GM21576 (cell line): ENCODE measurements around the gene DNAH9.

ENCODE experiments used
- ATAC-seq: cut with Tn5 transposase; IDR thresholded peaks from one replicate; pipeline ENCODE4 v1.9.1; 2021; ENCODE audit warnings: mild to moderate bottlenecking, moderate library complexity; ENCODE audit not compliant: unreplicated experiment

DNAH9 gene

GRCh38 chr17:11608396-11608795, 10.1 kb downstream of the DNAH9 start:
- ATAC-seq = no peak

GRCh38 chr17:11610999-11611566, 12.8 kb downstream of the DNAH9 start:
- no peak for ATAC-seq

GRCh38 chr17:11612956-11613355, 14.7 kb downstream of the DNAH9 start:
- ATAC-seq = no peak

- ATAC-seq = no peak
Measured at GRCh38 chr17:11618861-11619566, 20.7 kb downstream of the DNAH9 start.

DNA sequence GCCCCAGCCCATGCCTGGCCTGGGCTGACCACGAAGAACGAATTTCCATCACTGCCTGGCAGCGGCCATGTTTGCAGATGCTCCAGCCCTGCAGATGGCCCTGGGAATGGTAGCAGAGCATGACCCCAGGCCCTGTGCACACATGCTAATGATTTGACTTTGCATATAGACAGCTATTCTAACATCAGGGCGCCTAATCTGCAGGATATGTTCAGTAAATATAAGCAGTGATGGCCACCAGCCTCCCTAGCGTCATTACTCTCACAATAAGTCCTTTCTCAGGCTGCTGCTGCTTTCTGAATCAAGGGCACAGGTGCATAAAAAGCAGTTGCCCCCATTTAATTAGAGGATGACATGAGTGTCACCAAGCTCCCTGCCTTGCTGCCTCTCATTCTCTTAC, 24.2 kb downstream of the DNAH9 start:
- no peak for ATAC-seq

GRCh38 chr17:11624976-11625375, 26.7 kb downstream of the DNAH9 start:
- ATAC-seq = no peak

GRCh38 chr17:11625878-11626277, 27.6 kb downstream of the DNAH9 start:
- no peak for ATAC-seq

DNA sequence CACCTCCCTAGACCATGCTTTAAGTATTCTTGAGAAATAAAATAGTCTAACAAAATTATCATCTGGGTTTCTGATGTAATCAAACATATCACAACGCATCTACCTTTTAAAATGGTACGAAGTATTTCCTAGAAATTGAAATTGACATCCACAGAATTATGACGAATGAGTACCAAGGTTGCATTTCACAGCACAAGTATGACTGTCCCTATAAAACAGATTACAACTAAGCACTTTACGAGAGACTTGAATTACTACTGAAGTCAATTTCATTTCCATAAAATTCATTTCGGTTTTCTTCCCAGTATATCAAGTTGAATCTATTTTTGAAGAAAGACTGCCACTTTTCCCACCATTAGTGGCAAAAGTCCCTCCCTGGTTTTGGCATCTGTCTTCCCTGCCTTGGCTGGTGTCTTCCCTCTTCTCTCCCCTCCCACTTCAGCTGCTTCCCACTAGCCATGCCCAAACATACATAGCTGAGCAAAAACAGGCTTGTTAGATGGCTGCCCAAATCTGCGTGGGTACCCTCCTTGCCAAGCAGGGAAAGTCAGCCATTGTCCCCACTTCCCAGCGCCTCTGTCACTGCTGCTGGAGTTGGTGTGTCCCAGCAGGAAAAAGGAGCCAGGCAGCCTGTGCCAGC, 29.2 kb downstream of the DNAH9 start:
- ATAC-seq = no peak

- no peak for ATAC-seq
Measured at GRCh38 chr17:11628374-11628773, 30.1 kb downstream of the DNAH9 start.

DNA sequence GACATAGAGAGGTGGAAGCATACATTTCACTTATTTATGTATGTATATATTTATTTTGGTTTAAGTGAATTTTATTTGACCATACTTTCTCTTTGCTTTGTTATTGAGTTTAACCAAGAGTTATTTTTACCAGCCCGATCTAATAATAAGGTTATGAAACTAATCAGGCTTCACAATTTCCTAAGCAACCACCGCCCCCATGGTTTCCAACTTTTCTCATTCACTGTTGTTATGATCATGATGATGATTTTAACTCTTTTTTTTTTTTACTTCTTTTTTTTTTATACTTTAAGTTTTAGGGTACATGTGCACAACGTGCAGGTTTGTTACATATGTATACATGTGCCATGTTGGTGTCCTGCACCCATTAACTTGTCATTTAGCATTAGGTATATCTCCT, 30.6 kb downstream of the DNAH9 start:
- no peak for ATAC-seq

DNA sequence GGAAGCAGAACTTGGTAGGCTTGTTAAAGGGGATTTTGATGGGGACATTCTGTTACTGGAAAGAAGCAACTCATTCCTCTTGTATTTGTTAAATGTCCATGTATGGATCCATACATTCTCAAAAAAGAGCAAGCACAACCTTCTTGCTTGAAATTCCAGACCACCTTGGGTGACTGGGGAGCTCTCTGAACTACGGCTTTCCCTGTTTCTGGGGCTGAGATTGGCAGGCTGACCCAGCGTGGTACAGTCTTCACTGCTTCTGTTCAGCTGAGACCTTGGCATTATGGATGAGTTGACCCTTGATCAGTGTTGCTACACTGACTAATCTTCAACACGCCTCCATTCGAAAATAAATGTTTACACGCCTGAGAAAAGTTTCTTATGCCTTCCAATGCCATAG, 38.5 kb downstream of the DNAH9 start:
- ATAC-seq = no peak

- no peak for ATAC-seq
Measured at GRCh38 chr17:11637796-11638195, 39.5 kb downstream of the DNAH9 start.

DNA sequence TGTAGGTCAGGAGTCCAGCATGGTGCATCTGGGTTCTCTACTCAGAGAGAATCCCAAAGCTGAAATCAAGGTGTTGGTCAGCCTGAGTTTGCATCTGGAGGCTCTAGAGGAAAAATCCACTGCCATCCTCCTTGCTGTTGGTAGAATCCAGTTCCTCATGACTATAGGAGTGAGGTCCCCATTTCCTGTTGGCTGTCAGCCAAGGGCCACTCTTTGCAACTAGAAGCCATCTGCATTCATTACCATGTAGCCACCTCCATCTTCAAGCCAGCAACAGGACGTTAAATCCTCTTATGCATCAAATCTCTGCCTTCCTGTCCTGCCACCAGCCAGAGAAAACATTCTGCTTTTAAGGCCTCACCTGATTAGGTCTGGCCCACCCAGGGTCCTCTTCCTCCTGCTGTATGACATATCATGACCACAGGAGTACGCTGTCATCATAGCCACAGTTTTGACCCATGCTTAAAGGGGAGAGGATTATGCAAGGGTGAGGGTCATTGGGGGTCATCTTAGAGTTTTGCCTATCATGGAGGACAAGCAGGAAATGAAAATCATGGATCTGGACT, 40.5 kb downstream of the DNAH9 start:
- ATAC-seq = no peak

- no peak for ATAC-seq
Measured at GRCh38 chr17:11639736-11640462, 41.6 kb downstream of the DNAH9 start.

- ATAC-seq = no peak
Measured at GRCh38 chr17:11640463-11640814, 42.2 kb downstream of the DNAH9 start.

GRCh38 chr17:11641521-11642275, 43.4 kb downstream of the DNAH9 start:
- ATAC-seq = no peak

DNA sequence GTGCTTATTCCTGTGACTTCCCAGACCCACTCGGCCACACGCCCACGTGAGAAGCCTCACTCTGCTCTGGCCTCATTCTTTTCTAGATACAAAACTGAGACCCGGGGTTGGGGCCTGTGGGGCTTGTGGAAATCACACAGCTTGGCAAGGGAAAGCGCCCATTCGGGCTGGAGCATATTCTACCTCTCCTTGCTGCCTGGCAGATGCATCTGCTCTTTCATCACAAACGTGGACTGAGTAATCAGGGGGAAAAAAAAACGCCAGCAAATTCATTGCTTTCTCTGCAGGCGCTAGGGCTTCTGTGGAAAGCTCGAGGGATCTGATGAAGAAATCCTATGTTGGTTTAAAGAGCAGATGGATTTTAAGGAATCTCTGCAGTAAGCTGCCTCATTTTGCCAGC, 44.4 kb downstream of the DNAH9 start:
- ATAC-seq = no peak

- ATAC-seq = no peak
Measured at GRCh38 chr17:11643851-11644250, 45.6 kb downstream of the DNAH9 start.

DNA sequence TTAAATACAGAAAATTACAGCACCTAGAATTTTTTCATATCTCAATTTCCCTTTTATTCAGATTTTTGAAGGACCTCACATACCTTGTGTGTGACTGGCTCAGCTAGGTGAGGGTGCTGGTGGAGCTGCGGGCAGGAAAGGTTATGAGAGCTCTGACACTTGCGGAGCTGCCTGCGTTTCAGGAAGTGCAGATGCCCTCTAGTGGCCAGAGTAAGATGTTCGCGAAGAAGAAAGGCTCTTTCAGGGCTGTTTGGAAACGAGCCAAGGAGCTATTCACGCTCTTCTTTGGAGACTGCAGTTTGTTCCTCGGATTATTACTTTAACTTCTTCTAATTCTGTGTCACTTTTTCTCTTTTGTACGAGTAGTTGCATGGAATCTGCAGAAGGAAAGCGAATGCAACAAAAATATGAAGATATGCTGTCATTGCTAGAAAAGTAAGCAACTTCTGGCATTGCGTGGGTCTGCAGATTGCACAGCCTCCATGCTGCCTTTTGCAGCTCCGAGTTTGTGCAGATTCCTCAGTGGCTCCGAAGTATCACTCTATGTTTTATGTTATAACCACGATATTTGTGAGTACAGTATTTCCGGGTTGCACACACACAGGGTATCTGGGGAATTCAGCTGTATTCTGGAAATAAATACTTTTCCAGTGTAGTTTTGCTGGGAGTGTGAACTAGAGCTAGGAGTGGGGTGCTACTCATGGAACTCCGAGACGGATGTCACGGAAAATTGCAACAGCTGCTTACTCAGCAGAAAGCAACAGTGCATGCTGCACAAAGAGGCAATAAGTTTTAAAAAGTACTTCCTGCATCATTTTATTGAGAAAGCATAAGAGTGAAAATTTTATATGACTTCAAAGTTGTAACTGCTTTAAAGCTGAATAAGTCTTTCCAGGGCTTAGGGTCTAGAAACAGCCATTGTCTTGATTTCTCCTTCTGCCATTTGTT, 46.3 kb downstream of the DNAH9 start:
- no peak for ATAC-seq

DNA sequence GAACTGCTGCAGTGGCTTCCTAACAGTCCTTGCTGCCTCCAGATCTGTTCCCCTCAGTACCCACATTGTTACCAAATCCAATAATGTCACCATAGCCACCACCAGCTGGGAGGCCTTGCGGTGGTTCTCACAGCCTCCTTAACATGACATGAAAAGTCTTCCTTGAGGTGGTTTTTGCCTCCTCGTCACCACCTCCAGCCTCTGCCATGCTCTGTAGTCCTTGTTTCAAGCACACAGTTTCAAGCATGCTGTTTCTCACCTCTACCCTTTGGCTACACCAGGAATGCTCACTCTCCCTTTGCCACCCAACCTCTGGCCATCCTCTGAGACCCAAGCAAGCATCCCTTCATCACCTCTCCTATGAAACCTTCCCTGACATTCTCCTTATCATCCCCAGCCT, 47.2 kb downstream of the DNAH9 start:
- no peak for ATAC-seq
